Thoracic aorta (tissue), 2 donors: ENCODE results near the gene DPH2. TPM values are rescaled to one million over a fixed set of nuclear protein-coding genes. Genes with fewer than 3 reads are reported as not detected.
A peak's percentile ranks its signal among the peaks of the same experiment; 100 is the strongest.

Experiments
- ATAC-seq: fragments of 150-250 bp; one replicate; pipeline ENCODE4 v1.8.0; 2017; ENCODE audit warnings: low read depth; ENCODE audit not compliant: insufficient number of reproducible peaks, low FRiP score
- DNase-seq: peaks from one replicate; pipeline ENCODE4 v3.0.0-alpha.2; 2020; ENCODE audit warnings: low spot score
- H3K27ac ChIP-seq, 2 donors: fragments of 200-600 bp; sonication (generic); 1 replicate in 1 of 2; 2 replicates in 1 of 2; pipeline ENCODE4 v1.5.1; 2016; ENCODE audit warnings: mild to moderate bottlenecking in 2 of 2, moderate library complexity in 2 of 2
- H3K27me3 ChIP-seq: fragments of 200-600 bp; sonication (generic); replicated peaks from 2 replicates; pipeline ENCODE4 v1.6.0; 2016; ENCODE audit warnings: mild to moderate bottlenecking; ENCODE audit not compliant: insufficient read depth
- H3K36me3 ChIP-seq: fragments of 200-600 bp; sonication (generic); one replicate; pipeline ENCODE4 v1.5.1; 2016
- H3K4me1 ChIP-seq, 2 donors: fragments of 200-600 bp; sonication (generic); 1 replicate in 1 of 2; 2 replicates in 1 of 2; pipeline versions ENCODE4 v1.5.1 to v1.6.0; 2016; ENCODE audit warnings: low read depth in 2 of 2, mild to moderate bottlenecking in 1 of 2; ENCODE audit not compliant: control insufficient read depth in 1 of 2
- H3K4me3 ChIP-seq: fragments of 200-600 bp; sonication (generic); 2 replicates; pipeline ENCODE4 v1.5.1; 2016; ENCODE audit warnings: mild to moderate bottlenecking
- H3K9me3 ChIP-seq: fragments of 200-600 bp; sonication (generic); 2 replicates; pipeline ENCODE4 v1.5.1; 2016
- CTCF ChIP-seq: fragments of 200-600 bp; sonication (generic); IDR thresholded peaks from one replicate; pipeline ENCODE4 v1.5.1; 2019; ENCODE audit warnings: antibody characterized with exemption
- total RNA-seq, 2 donors: library from RNA; depleted of rRNA; stranded (reverse); fragments of >200 nt; gene quantifications; one replicate each; pipeline versions ENCODE4 v1.1.0 to v1.2.3, GENCODE V29; 2016

DPH2 gene
- total RNA-seq, 2 donors from 2014 or later = 21.9 to 31.4 TPM

- H3K4me1 ChIP-seq = peaks cover 21 to 39% of the 10 kb centered on the region in 2 donors
- peaks cover 7% of the 10 kb centered on the region for H3K36me3 ChIP-seq
- DNase-seq (no peak), ATAC-seq (no peak)
- H3K4me3 ChIP-seq = peak overlapping the region; percentile 89
- no peaks in the 10 kb centered on the region for H3K9me3 ChIP-seq
- H3K27ac ChIP-seq = no peak overlapping the region
- no peak for TF ChIP-seq CTCF
- H3K27me3 ChIP-seq = no peaks in the 10 kb centered on the region
These were observed 21.9 kb upstream of the DPH2 start for GRCh38 chr1:43947874-43948437.

- Histone ChIP-seq H3K27ac (no peak overlapping the region), H3K36me3 (peaks cover 7% of the 10 kb centered on the region), H3K9me3 (no peaks in the 10 kb centered on the region), H3K27me3 (no peaks in the 10 kb centered on the region), H3K4me1 (peaks cover 21 to 35% of the 10 kb centered on the region in 2 donors), H3K4me3 (no peak overlapping the region)
- TF ChIP-seq CTCF = no peak
- DNase-seq (no peak), ATAC-seq (no peak)
These were observed 20.1 kb upstream of the DPH2 start for GRCh38 chr1:43949678-43950077.

- no peak overlapping the region for H3K27ac ChIP-seq
- H3K4me1 ChIP-seq = peaks cover 16 to 19% of the 10 kb centered on the region in 2 donors
- ATAC-seq = no peak
- no peak for TF ChIP-seq CTCF
- peaks cover 7% of the 10 kb centered on the region for H3K36me3 ChIP-seq
- no peak overlapping the region for H3K4me3 ChIP-seq
- DNase-seq = no peak
- no peaks in the 10 kb centered on the region for H3K27me3 ChIP-seq
- H3K9me3 ChIP-seq = no peaks in the 10 kb centered on the region
These were observed 18.5 kb upstream of the DPH2 start for GRCh38 chr1:43951021-43951985.

- H3K9me3 ChIP-seq = no peaks in the 10 kb centered on the region
- no peaks in the 10 kb centered on the region for H3K27me3 ChIP-seq
- no peak for DNase-seq
- no peak for TF ChIP-seq CTCF
- no peak overlapping the region for H3K27ac ChIP-seq
- no peak overlapping the region for H3K4me3 ChIP-seq
- H3K4me1 ChIP-seq = peaks cover 8 to 13% of the 10 kb centered on the region in 2 donors
- ATAC-seq = no peak
- H3K36me3 ChIP-seq = peaks cover 11% of the 10 kb centered on the region
These were observed 17.0 kb upstream of the DPH2 start for GRCh38 chr1:43952731-43953346.

GRCh38 chr1:43953361-43953760 is 16.4 kb upstream of the DPH2 start:
- H3K4me1 ChIP-seq = peaks cover 3 to 7% of the 10 kb centered on the region in 2 donors
- H3K4me3 ChIP-seq = no peak overlapping the region
- ATAC-seq (no peak), DNase-seq (no peak)
- TF ChIP-seq CTCF = no peak
- H3K27me3 ChIP-seq = no peaks in the 10 kb centered on the region
- H3K27ac ChIP-seq = no peak overlapping the region
- H3K9me3 ChIP-seq = no peaks in the 10 kb centered on the region
- peaks cover 16% of the 10 kb centered on the region for H3K36me3 ChIP-seq
